Fibroblast of skin of abdomen (primary cell): ENCODE data around the gene TP73.

Experiments
- DNase-seq: peaks from one replicate; pipeline ENCODE4 v3.0.0-alpha.2; 2013

Gene TP73

DNA sequence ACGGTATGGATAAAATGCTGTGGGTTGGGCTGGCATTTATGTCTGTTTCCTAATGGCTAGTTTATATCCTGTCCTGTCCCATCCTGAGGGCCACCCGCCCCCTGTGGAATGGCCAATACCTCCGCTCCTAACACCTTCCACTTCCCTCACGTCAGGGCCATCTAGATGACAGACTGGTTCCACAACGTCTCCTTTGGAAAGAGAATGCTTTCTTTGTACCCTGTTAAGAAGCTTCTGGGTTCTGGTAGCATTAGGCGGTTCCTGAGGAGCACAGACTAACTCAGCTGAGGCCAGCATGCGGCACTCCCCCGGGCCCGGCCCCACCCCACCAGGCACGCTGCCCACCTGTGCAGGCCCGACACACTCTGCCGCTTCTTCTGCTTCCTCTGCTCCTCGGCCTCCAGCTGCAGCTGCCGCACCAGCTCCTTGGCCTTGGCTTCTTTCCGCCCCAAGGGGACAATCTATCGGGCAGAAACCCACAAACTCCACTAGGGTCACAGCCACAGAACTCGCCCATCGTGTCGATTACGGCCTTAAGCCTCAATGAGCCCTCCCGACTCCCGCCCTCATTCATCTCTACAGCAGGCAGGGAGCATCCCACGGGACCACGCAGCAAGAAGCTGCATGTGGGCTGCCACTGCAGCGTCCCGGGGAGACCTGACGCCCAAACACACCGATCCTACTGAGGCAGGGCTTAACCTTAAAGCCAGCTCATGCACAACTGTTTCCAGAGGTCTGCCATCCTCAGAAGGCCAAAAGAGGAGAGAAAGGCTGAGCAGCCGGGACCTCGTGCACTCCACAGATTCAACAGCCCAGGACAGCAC, 131.5 kb downstream of the TP73 start:
- DNase-seq: no peak

DNA sequence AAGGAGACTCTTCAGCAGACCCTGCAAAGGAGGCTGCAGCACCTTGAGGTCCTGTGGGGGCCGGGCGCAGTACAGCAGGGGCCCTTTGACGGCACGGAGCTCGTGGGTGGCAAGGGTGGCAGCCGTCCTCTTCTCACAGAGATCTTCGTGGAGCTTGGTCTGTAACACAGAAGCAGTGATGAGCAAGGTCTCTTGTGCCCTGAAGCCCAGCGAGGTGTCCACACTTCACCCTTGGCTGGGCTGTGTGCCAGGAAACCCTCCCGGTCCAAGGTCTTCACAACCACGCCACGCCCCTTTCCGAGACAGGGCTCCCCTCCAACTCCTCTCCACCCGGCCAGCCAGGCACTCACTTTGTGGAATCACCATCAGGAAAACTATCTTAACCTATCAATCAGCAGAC, 132.7 kb downstream of the TP73 start:
- DNase-seq: no peak

DNA sequence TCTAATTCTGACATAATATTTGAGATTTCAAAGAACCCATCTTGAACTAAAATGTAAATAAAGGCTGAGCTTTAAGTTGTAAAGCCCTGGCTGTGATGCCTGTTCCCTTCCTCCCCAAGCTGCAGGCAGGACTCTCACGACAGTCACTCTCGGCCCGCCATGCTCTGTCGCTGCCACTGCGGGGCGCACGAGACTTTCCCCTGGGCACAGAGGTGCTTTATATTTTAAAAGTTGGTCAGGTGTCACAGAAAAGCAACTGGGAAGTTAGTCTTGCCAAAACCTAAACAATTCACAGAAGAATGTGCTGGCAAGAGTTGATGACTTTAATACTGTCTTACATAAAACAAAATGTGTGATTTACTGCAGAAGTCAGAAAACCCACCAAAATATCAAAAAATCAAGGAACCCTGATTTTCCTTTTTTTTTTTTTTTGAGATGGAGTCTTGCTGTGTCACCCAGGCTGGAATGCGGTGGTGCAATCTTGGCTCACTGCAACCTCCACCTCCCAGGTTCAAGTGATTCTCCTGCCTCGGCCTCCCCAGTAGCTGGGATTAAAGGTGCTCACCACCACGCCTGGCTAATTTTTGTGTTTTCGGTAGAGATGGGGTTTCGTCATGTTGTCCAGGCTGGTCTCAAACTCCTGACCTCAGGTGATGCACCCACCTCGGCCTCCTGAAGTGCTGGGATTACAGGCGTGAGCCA, 133.3 kb downstream of the TP73 start:
- no peak for DNase-seq
